MCF 10A (cell line): ENCODE measurements around the gene BACH2. TPM values are rescaled to one million over a fixed set of nuclear protein-coding genes. Genes with fewer than 3 reads are reported as not detected.

Experiments
- BruUV-seq: library from RNA; stranded (reverse); fragments of 400-500 nt; replicated peaks from 2 replicates; lab custom pipeline; 2021; lab: Mats Ljungman, UMichigan
- CTCF ChIA-PET: fragments of 300-600 bp; sonication (Branson Sonifier 250); formaldehyde crosslinking; extraction: SDS; loops from one replicate; lab custom pipeline; 2021; ENCODE audit warnings: antibody characterized with exemption, inconsistent platforms; lab: Yijun Ruan, JAX
- POLR2A ChIA-PET: fragments of 300-600, 350-650 bp; sonication (Branson Sonifier 250); formaldehyde crosslinking; extraction: SDS; loops from one replicate; lab custom pipeline; 2020; ENCODE audit warnings: antibody characterized with exemption, inconsistent platforms; lab: Yijun Ruan, JAX
- DNase-seq: peaks from one replicate; pipeline ENCODE4 v3.0.0-alpha.2; 2018; ENCODE audit not compliant: unreplicated experiment
- H3K27ac Mint-ChIP-seq: one replicate; pipeline ENCODE4 v1.8.0; 2022; ENCODE audit warnings: mild to moderate bottlenecking, low read depth, mixed read lengths; ENCODE audit not compliant: unreplicated experiment
- H3K27me3 Mint-ChIP-seq: one replicate; pipeline ENCODE4 v1.8.0; 2022; ENCODE audit warnings: mixed read lengths; ENCODE audit not compliant: insufficient read depth, unreplicated experiment
- H3K36me3 Mint-ChIP-seq: one replicate; pipeline ENCODE4 v1.8.0; 2022; ENCODE audit warnings: mild to moderate bottlenecking, moderate library complexity, mixed read lengths; ENCODE audit not compliant: insufficient read depth, unreplicated experiment
- H3K4me1 Mint-ChIP-seq: one replicate; pipeline ENCODE4 v1.8.0; 2022; ENCODE audit warnings: mixed read lengths; ENCODE audit not compliant: insufficient read depth, unreplicated experiment
- H3K4me3 Mint-ChIP-seq: one replicate; pipeline ENCODE4 v1.8.0; 2022; ENCODE audit warnings: mild to moderate bottlenecking, moderate library complexity, mixed read lengths; ENCODE audit not compliant: unreplicated experiment
- H3K9me3 Mint-ChIP-seq: one replicate; pipeline ENCODE4 v1.8.0; 2022; ENCODE audit warnings: mixed read lengths; ENCODE audit not compliant: unreplicated experiment
- intact Hi-C: fragments of 100-400 bp; cut with micrococcal nuclease; formaldehyde crosslinking; loops from 2 replicates; pipeline ENCODE4 v1.14.1; 2022
- total RNA-seq: library from RNA; stranded (reverse); gene quantifications from 2 replicates; pipeline ENCODE4 v1.2.3, GENCODE V29; 2022
- TF ChIP-seq, protein P1 (sequence below): fragments of 200-600 bp; IDR thresholded peaks from one replicate; pipeline ENCODE4 v1.8.0; 2022; ENCODE audit warnings: antibody characterized with exemption, mild to moderate bottlenecking; ENCODE audit not compliant: unreplicated experiment

Gene BACH2
- total RNA-seq, 1 experiment from 2014 or later, result 9.9 TPM

DNA sequence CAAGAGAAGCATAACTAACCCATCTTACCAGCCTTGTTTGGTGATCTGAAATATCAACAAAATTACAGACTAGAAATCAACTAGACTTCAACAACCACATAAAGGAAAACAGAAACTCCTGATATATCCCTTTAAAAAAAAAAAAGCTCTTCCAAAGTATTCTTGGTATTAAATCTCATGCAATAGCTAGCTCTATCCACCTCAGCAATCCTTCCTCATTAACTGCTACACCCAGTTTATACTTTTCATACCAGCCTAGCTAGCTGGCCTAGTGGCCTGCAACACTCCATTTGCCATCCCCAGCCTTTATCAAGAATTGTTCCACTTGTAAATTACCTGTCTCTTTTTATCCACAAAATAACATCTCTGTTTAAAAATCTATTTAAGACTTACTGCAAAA lies 69.0 kb downstream of the BACH2 start:
- DNase-seq, result no peak
- TF ChIP-seq, protein P1, sequence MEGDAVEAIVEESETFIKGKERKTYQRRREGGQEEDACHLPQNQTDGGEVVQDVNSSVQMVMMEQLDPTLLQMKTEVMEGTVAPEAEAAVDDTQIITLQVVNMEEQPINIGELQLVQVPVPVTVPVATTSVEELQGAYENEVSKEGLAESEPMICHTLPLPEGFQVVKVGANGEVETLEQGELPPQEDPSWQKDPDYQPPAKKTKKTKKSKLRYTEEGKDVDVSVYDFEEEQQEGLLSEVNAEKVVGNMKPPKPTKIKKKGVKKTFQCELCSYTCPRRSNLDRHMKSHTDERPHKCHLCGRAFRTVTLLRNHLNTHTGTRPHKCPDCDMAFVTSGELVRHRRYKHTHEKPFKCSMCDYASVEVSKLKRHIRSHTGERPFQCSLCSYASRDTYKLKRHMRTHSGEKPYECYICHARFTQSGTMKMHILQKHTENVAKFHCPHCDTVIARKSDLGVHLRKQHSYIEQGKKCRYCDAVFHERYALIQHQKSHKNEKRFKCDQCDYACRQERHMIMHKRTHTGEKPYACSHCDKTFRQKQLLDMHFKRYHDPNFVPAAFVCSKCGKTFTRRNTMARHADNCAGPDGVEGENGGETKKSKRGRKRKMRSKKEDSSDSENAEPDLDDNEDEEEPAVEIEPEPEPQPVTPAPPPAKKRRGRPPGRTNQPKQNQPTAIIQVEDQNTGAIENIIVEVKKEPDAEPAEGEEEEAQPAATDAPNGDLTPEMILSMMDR, result no peak
- ChIA-PET POLR2A (interaction anchor here (1.2 to 1.4 kb wide), 2 partner anchors 9 to 57 kb away, joined by 3 to 10 read pairs; no protein-coding TSS in a partner anchor), CTCF (interaction anchor here (1.6 kb wide), 1 partner anchor 11 kb away, joined by 3 read pairs; no protein-coding TSS in a partner anchor)
- Mint-ChIP-seq H3K4me3 (no peak overlapping the region), H3K27ac (no peak overlapping the region), H3K27me3 (no peaks in the 10 kb centered on the region), H3K4me1 (peaks cover 10% of the 10 kb centered on the region), H3K36me3 (peaks cover 5% of the 10 kb centered on the region), H3K9me3 (peaks cover 4% of the 10 kb centered on the region)
- intact Hi-C loops, result no loop called here
- BruUV-seq, result no TSS peak

DNA sequence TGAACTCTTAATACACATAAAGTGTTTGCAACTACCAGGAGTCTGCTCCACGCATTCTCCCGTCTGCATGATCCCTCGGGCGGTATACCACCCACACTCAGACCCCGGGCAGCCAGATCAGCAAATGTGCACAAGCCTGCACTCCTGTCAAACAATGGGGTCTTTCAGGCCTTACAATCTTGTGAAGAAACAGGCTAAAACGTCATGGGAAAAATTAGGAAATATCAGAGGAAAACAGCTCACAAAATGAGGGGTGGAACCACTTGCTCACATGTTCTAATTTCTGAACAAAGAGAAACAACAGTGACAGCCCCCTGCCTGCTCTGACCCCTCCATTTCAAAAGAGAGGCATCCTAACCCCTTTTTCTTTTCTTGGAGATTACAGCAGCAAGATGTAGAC lies 69.4 kb downstream of the BACH2 start:
- Mint-ChIP-seq H3K27me3 (no peaks in the 10 kb centered on the region), H3K4me1 (peaks cover 14% of the 10 kb centered on the region), H3K36me3 (peaks cover 5% of the 10 kb centered on the region), H3K4me3 (no peak overlapping the region), H3K9me3 (peaks cover 9% of the 10 kb centered on the region), H3K27ac (no peak overlapping the region)
- intact Hi-C loops, result no loop called here
- no TSS peak for BruUV-seq
- POLR2A ChIA-PET, result interaction anchor here (1.2 to 1.4 kb wide), 2 partner anchors 9 to 58 kb away, joined by 3 to 10 read pairs; no protein-coding TSS in a partner anchor
- no peak for DNase-seq
- CTCF ChIA-PET, result interaction anchor here (1.6 kb wide), 1 partner anchor 10 kb away, joined by 3 read pairs; no protein-coding TSS in a partner anchor
- TF ChIP-seq, protein P1, result no peak

DNA sequence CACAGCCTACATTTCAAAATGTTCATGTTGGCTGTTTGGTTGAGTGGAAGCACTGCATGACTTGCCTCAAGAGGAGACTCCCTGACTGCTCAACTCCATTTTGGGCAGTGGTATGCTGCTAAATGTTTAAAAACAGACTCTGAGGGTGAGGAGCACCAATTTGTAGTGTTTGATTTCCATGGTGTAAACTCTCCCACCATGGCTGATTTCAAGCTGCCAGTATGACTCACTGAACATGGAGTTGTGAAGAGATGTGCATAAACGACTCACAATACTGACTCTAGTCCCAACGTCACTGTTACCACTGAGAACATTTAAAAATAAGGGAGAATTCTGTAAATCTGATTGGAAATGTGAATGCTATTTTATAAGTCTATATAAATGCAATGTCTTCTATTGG lies 70.4 kb downstream of the BACH2 start:
- no peak overlapping the region for H3K27ac Mint-ChIP-seq

DNA sequence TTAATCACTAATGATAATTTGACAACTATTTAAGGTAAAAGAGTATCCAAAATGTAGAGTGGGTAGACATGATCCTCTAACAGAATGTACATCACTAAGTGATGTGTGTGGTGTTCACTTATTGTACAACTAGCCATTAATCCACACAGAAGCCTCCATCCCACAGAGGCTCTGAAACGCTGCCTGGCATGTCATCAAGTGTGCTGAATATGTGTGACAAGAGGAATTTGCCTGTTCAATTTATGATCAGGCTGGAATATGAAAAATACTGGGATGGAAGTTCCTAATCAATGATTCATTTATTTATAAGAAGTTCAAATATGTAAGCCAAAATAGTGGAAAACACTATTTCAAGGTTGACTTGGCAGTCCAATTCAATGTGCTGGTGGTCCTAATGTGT lies 72.4 kb downstream of the BACH2 start:
- ChIA-PET CTCF (no interaction called here), POLR2A (no interaction called here)
- Mint-ChIP-seq H3K4me1 (peaks cover 14% of the 10 kb centered on the region), H3K27ac (no peak overlapping the region), H3K27me3 (no peaks in the 10 kb centered on the region), H3K4me3 (no peak overlapping the region), H3K36me3 (peaks cover 5% of the 10 kb centered on the region), H3K9me3 (peaks cover 11% of the 10 kb centered on the region)
- DNase-seq, result no peak
- no TSS peak for BruUV-seq
- TF ChIP-seq, protein P1, result no peak
- intact Hi-C loops, result no loop called here

More for the DNA sequence above, 70.4 kb downstream of the BACH2 start:
- no peak overlapping the region for H3K4me3 Mint-ChIP-seq
- peaks cover 5% of the 10 kb centered on the region for H3K36me3 Mint-ChIP-seq
- DNase-seq, result no peak
- CTCF ChIA-PET, result interaction anchor here (0.5 to 1.6 kb wide), 4 partner anchors 9 to 117 kb away, joined by 3 to 5 read pairs (median 3); no protein-coding TSS in a partner anchor
- intact Hi-C loops, result no loop called here
- TF ChIP-seq, protein P1, result no peak
- no TSS peak for BruUV-seq
- H3K4me1 Mint-ChIP-seq, result peaks cover 14% of the 10 kb centered on the region
- POLR2A ChIA-PET, result interaction anchor here (0.6 to 0.7 kb wide), 2 partner anchors 15 to 240 kb away, joined by 3 read pairs; no protein-coding TSS in a partner anchor
- no peaks in the 10 kb centered on the region for H3K27me3 Mint-ChIP-seq
- H3K9me3 Mint-ChIP-seq, result peaks cover 11% of the 10 kb centered on the region
